Endothelial cell of umbilical vein (primary cell): ENCODE measurements around the gene REPS2. TPM values are rescaled to one million over a fixed set of nuclear protein-coding genes. Genes with fewer than 3 reads are reported as not detected.

Source experiments
- BruUV-seq: library from RNA; stranded (reverse); fragments of 400-500 nt; replicated peaks from 2 replicates; lab custom pipeline; 2021; lab: Mats Ljungman, UMichigan
- CTCF ChIA-PET: fragments of 300-600, 350-600 bp; sonication (Branson Sonifier 250); formaldehyde crosslinking; loops from one replicate; lab custom pipeline; 2021; ENCODE audit warnings: antibody characterized with exemption, inconsistent platforms; lab: Charles Lee
- POLR2A ChIA-PET: fragments of 300-600, 350-600 bp; sonication (Branson Sonifier 250); formaldehyde crosslinking; loops from one replicate; lab custom pipeline; 2021; ENCODE audit warnings: antibody characterized with exemption, inconsistent platforms; lab: Charles Lee
- DNase-seq: peaks from one replicate; pipeline ENCODE4 v3.0.0-alpha.2; 2011; ENCODE audit warnings: low read depth, low spot score
- FAIRE-seq: peaks from 2 replicates; lab custom pipeline; 2011; peaks lifted over from hg19 to GRCh38; lab: Jason Lieb, UNC
- H2AFZ ChIP-seq: 2 replicates; pipeline ENCODE4 v1.6.0; 2012; ENCODE audit warnings: low read depth, low read length, control low read depth, inconsistent platforms
- H3K27ac ChIP-seq: 2 replicates; pipeline ENCODE4 v1.5.1; 2011; ENCODE audit warnings: low read depth, mild to moderate bottlenecking, control low read depth, low read length, moderate library complexity; ENCODE audit not compliant: insufficient read depth
- H3K27me3 ChIP-seq, 2 experiments: 2 replicates each; pipeline versions ENCODE4 v1.6.0 to v1.6.1; 2011; ENCODE audit warnings: low read length in 2 of 2, mixed read lengths in 1 of 2; ENCODE audit not compliant: control insufficient read depth in 2 of 2, insufficient read depth in 2 of 2
- H3K36me3 ChIP-seq, 2 experiments: 2 replicates in 1 of 2; 3 replicates in 1 of 2; pipeline ENCODE4 v1.5.1; 2011; ENCODE audit warnings: low read length in 2 of 2, mild to moderate bottlenecking in 1 of 2, moderate library complexity in 1 of 2; ENCODE audit not compliant: control insufficient read depth in 2 of 2, insufficient read depth in 2 of 2; ENCODE audit errors: extremely low read depth in 1 of 2
- H3K4me1 ChIP-seq: 3 replicates; pipeline ENCODE4 v1.5.1; 2011; ENCODE audit warnings: mild to moderate bottlenecking, low read length; ENCODE audit not compliant: control insufficient read depth, insufficient read depth; ENCODE audit errors: extremely low read depth
- H3K4me2 ChIP-seq: 2 replicates; pipeline ENCODE4 v1.6.1; 2011; ENCODE audit warnings: low read length, control low read depth, mixed read lengths; ENCODE audit not compliant: insufficient read depth
- H3K4me3 ChIP-seq, 3 experiments: fragments of 200-600 bp in 1 of 3; sonication (generic), shearing (Covaris generic) in 1 of 3; replicated peaks in 1 of 3; 2 replicates each; pipeline ENCODE4 v1.5.1; 2011 to 2016; ENCODE audit warnings: control low read depth in 3 of 3, low read length in 3 of 3, mild to moderate bottlenecking in 2 of 3, inconsistent platforms in 1 of 3, low read depth in 1 of 3, moderate library complexity in 1 of 3; ENCODE audit not compliant: insufficient read depth in 1 of 3
- H3K79me2 ChIP-seq: 2 replicates; pipeline ENCODE4 v1.6.0; 2012; ENCODE audit warnings: low read length, inconsistent platforms; ENCODE audit not compliant: control insufficient read depth, insufficient read depth
- H3K9ac ChIP-seq: replicated peaks from 2 replicates; pipeline ENCODE3; 2011; ENCODE audit warnings: low read length, control low read depth; ENCODE audit not compliant: insufficient read depth; ENCODE audit errors: extremely low read depth
- H3K9me1 ChIP-seq: replicated peaks from 3 replicates; pipeline ENCODE4 v1.6.0; 2011; ENCODE audit warnings: mild to moderate bottlenecking, low read length; ENCODE audit not compliant: control insufficient read depth, insufficient read depth; ENCODE audit errors: extremely low read depth
- H3K9me3 ChIP-seq: replicated peaks from 2 replicates; pipeline ENCODE4 v1.5.1; 2012; ENCODE audit warnings: low read length, inconsistent platforms; ENCODE audit not compliant: control insufficient read depth, insufficient read depth
- H4K20me1 ChIP-seq: replicated peaks from 2 replicates; pipeline ENCODE3; 2011; ENCODE audit warnings: mild to moderate bottlenecking, low read length; ENCODE audit not compliant: control insufficient read depth, insufficient read depth; ENCODE audit errors: extremely low read depth
- CTCF ChIP-seq, 2 donors: IDR thresholded peaks; 1 replicate in 1 of 2; 2 replicates in 1 of 2; pipeline ENCODE4 v1.5.1; 2011; ENCODE audit warnings: low read length in 2 of 2, mild to moderate bottlenecking in 2 of 2, moderate library complexity in 2 of 2, control low read depth in 1 of 2, inconsistent platforms in 1 of 2, low read depth in 1 of 2; ENCODE audit not compliant: insufficient read depth in 1 of 2; ENCODE audit errors: extremely low read depth in 1 of 2
- EZH2 ChIP-seq: IDR thresholded peaks from 2 replicates; pipeline ENCODE4 v1.6.1; 2012; ENCODE audit warnings: borderline replicate concordance, low read depth, mild to moderate bottlenecking, moderate library complexity, low read length, inconsistent platforms; ENCODE audit not compliant: severe bottlenecking
- FOS ChIP-seq: IDR thresholded peaks from 2 replicates; pipeline ENCODE4 v1.6.1; 2011; ENCODE audit warnings: mild to moderate bottlenecking, low read length, moderate library complexity, borderline replicate concordance; ENCODE audit not compliant: insufficient read depth
- GATA2 ChIP-seq: IDR thresholded peaks from 2 replicates; pipeline ENCODE4 v1.7.0; 2011; ENCODE audit warnings: low read depth, mild to moderate bottlenecking, moderate library complexity, mixed read lengths, low read length; ENCODE audit not compliant: insufficient read length, insufficient read depth
- JUN ChIP-seq: IDR thresholded peaks from 2 replicates; pipeline ENCODE4 v1.6.1; 2011; ENCODE audit warnings: borderline replicate concordance, low read depth; ENCODE audit not compliant: insufficient read length, insufficient read depth
- MAX ChIP-seq: IDR thresholded peaks from 2 replicates; pipeline ENCODE4 v1.6.1; 2011; ENCODE audit not compliant: insufficient read depth, insufficient read length
- MYC ChIP-seq: IDR thresholded peaks from one replicate; pipeline ENCODE4 v1.6.1; 2011; ENCODE audit warnings: mild to moderate bottlenecking, low read depth, low read length
- POLR2A ChIP-seq: IDR thresholded peaks from 2 replicates; pipeline ENCODE4 v1.6.1; 2012; ENCODE audit warnings: low read depth, mild to moderate bottlenecking, control low read depth, low read length
- POLR2AphosphoS5 ChIP-seq: IDR thresholded peaks from 2 replicates; pipeline ENCODE4 v1.6.1; 2012; ENCODE audit warnings: low read depth, mild to moderate bottlenecking, control low read depth, low read length, moderate library complexity; ENCODE audit not compliant: insufficient read depth
- dilution Hi-C: fragments of 300-500 bp; cut with MboI; formaldehyde crosslinking; loops from one replicate; pipeline ENCODE4 v1.15.0; 2019; ENCODE audit warnings: low sequenced_read_pairs; ENCODE audit not compliant: extremely low pct_ligation_motif_present
- intact Hi-C: fragments of 100-400 bp; cut with micrococcal nuclease; formaldehyde crosslinking; loops from one replicate; pipeline ENCODE4 v1.10.0; 2022
- polyA plus RNA-seq, 4 experiments: library from polyadenylated mRNA; depleted of rRNA in 3 of 4; stranded (reverse) in 3 of 4; unstranded in 1 of 4; fragments of >200 nt; gene quantifications; 2 replicates each; pipeline versions ENCODE4 v1.2.1 to v1.2.3, GENCODE V29; 2011 to 2012; ENCODE audit warnings: missing spikeins in 1 of 4
- total RNA-seq: library from RNA; stranded (reverse); gene quantifications from 2 replicates; pipeline ENCODE4 v1.2.3, GENCODE V29; 2021

The REPS2 gene
- total and polyA plus RNA-seq, 2 donors (not counting 3 experiments of a cell fraction or from before 2014, with no cell fraction given): 0.91 to 2.6 TPM

GRCh38 chrX:17082831-17083230, 136.4 kb downstream of the REPS2 start:
- no TSS peak for BruUV-seq
- Histone ChIP-seq H3K4me2 (no peak overlapping the region), H3K4me1 (peaks cover 8% of the 10 kb centered on the region), H3K79me2 (no peaks in the 10 kb centered on the region), H4K20me1 (no peaks in the 10 kb centered on the region), H3K9ac (no peak overlapping the region), H3K27ac (no peak overlapping the region), H2AFZ (no peak overlapping the region), H3K9me1 (no peaks in the 10 kb centered on the region), H3K4me3 (no peak overlapping the region), H3K9me3 (no peaks in the 10 kb centered on the region), H3K27me3 (no peaks in the 10 kb centered on the region), H3K36me3 (no peaks in the 10 kb centered on the region)
- ChIA-PET POLR2A (no interaction called here), CTCF (interaction anchor here (0.7 to 4.4 kb wide), 11 partner anchors 9 to 256 kb away, joined by 3 to 39 read pairs (median 4); no protein-coding TSS in a partner anchor)
- DNase-seq (peak; percentile 3), FAIRE-seq (peak; percentile 69)
- intact Hi-C loops (loop anchor here (2.0 to 5.0 kb wide), 2 partner anchors 200 to 256 kb away; no protein-coding TSS in a partner anchor), dilution Hi-C loops (no loop called here)
- no peak for TF ChIP-seq POLR2AphosphoS5
- TF ChIP-seq MYC: no peak
- TF ChIP-seq CTCF (IDR thresholded peaks at IDR 0.05; ENCODE audit: extremely low read depth in 1 of 2, insufficient read depth in 1 of 2, low read depth in 1 of 2, low read length in 2 of 2): no peak
- no peak for TF ChIP-seq POLR2A

- dilution Hi-C loops: no loop called here
- no TSS peak for BruUV-seq
- H4K20me1 ChIP-seq: no peaks in the 10 kb centered on the region
Measured at GRCh38 chrX:17086317-17086716, 139.9 kb downstream of the REPS2 start.

More at GRCh38 chrX:17086317-17086716, 139.9 kb downstream of the REPS2 start:
- no peak overlapping the region for H3K27ac ChIP-seq
- H3K27me3 ChIP-seq: no peaks in the 10 kb centered on the region
- no peak overlapping the region for H2AFZ ChIP-seq
- H3K9me3 ChIP-seq: no peaks in the 10 kb centered on the region
- H3K79me2 ChIP-seq: no peaks in the 10 kb centered on the region
- POLR2A ChIA-PET: no interaction called here
- no peaks in the 10 kb centered on the region for H3K4me1 ChIP-seq
- CTCF ChIA-PET: no interaction called here
- no peaks in the 10 kb centered on the region for H3K36me3 ChIP-seq
- FAIRE-seq (peak; percentile 33), DNase-seq (no peak)
- intact Hi-C loops: no loop called here
- no peak overlapping the region for H3K4me2 ChIP-seq
- no peaks in the 10 kb centered on the region for H3K9me1 ChIP-seq
- TF ChIP-seq MYC (no peak), CTCF (IDR thresholded peaks at IDR 0.05; ENCODE audit: extremely low read depth in 1 of 2, insufficient read depth in 1 of 2, low read depth in 1 of 2, low read length in 2 of 2) (no peak), EZH2 (no peak), JUN (no peak), POLR2A (no peak), FOS (no peak), POLR2AphosphoS5 (no peak), MAX (no peak), GATA2 (no peak)
- H3K4me3 ChIP-seq: no peak overlapping the region
- H3K9ac ChIP-seq: no peak overlapping the region
